Transverse colon (tissue), 4 donors: ENCODE data around the gene ALDH8A1. TPM values are rescaled to one million over a fixed set of nuclear protein-coding genes. Genes with fewer than 3 reads are reported as not detected.

Experiments used
- DNase-seq: peaks from one replicate; pipeline ENCODE4 v3.0.0-alpha.2; 2019
- H3K27ac ChIP-seq, 4 donors: fragments of 200-600 bp; sonication (generic); 2 replicates each; pipeline ENCODE4 v1.5.1; 2016 to 2018; ENCODE audit warnings: inconsistent platforms in 4 of 4
- H3K27me3 ChIP-seq: fragments of 200-600 bp; sonication (generic); 2 replicates; pipeline ENCODE4 v1.5.1; 2017; ENCODE audit warnings: inconsistent platforms
- H3K36me3 ChIP-seq, 4 donors: fragments of 200-600 bp; sonication (generic); 2 replicates each; pipeline ENCODE4 v1.5.1; 2017 to 2019; ENCODE audit warnings: inconsistent platforms in 4 of 4
- H3K4me1 ChIP-seq, 4 donors: fragments of 200-600 bp; sonication (generic); 2 replicates each; pipeline ENCODE4 v1.5.1; 2017 to 2020; ENCODE audit warnings: inconsistent platforms in 4 of 4
- H3K4me3 ChIP-seq, 4 donors: fragments of 200-600 bp; sonication (generic); 1 replicate in 1 of 4; 2 replicates in 3 of 4; pipeline versions ENCODE4 v1.5.1 to v1.6.1; 2017 to 2019; ENCODE audit warnings: inconsistent platforms in 4 of 4
- H3K9me3 ChIP-seq, 2 donors: fragments of 200-600 bp; sonication (generic); 2 replicates each; pipeline ENCODE4 v1.5.1; 2017 to 2019; ENCODE audit warnings: inconsistent platforms in 2 of 2
- EP300 ChIP-seq: sonication (generic); formaldehyde crosslinking; IDR thresholded peaks from one replicate; pipeline ENCODE4 v1.6.1; 2017; ENCODE audit warnings: antibody characterized with exemption, low read depth
- POLR2A ChIP-seq: fragments of 450-650 bp; IDR thresholded peaks from one replicate; pipeline ENCODE4 v1.6.1; 2016; ENCODE audit warnings: antibody characterized with exemption, mild to moderate bottlenecking, moderate library complexity
- POLR2AphosphoS5 ChIP-seq, 3 donors: sonication (generic); formaldehyde crosslinking; IDR thresholded peaks; one replicate each; pipeline ENCODE4 v1.6.1; 2016; ENCODE audit warnings: antibody characterized with exemption in 3 of 3
- WGBS, 2 donors: methylation state at CpG; one replicate each; pipeline ENCODE4 v1.1.5; 2018; ENCODE audit warnings: low coverage in 1 of 2; 5-methylcytosine and 5-hydroxymethylcytosine counted together
- in situ Hi-C, 4 donors: fragments of 200-750 bp; cut with MboI; loops; one replicate each; pipeline versions ENCODE4 v1.15.0 to v1.15.1; 2017; ENCODE audit warnings: low sequenced_read_pairs in 3 of 4, low pct_ligation_motif_present in 1 of 4, low pct_unique_long_range_greater_than_20kb in 1 of 4
- intact Hi-C: fragments of 100-400 bp; cut with DNase I; formaldehyde crosslinking; loops from one replicate; pipeline ENCODE4 v1.15.1; 2023; ENCODE audit warnings: low total_unique reads
- total RNA-seq, 4 donors: library from RNA; depleted of rRNA; stranded (reverse); fragments of >200 nt; gene quantifications; one replicate each; pipeline ENCODE4 v1.1.0, GENCODE V29; 2016
- TF ChIP-seq, protein P1 (sequence below), 5 experiments: fragments of 200-600 bp in 3 of 5; fragments of 450-650 bp in 2 of 5; sonication (generic) in 3 of 5; IDR thresholded peaks; 1 replicate in 2 of 5; 2 replicates in 3 of 5; pipeline ENCODE4 v1.5.1; 2016 to 2017; ENCODE audit warnings: antibody characterized with exemption in 5 of 5, inconsistent platforms in 3 of 5, mild to moderate bottlenecking in 2 of 5, moderate library complexity in 1 of 5

Gene ALDH8A1
- total RNA-seq, 4 donors from 2014 or later = 1.1 to 2.9 (median 2.5) TPM; not detected in 1

- Histone ChIP-seq H3K36me3 (no peaks in the 10 kb centered on the region), H3K27ac (no peak overlapping the region), H3K27me3 (no peaks in the 10 kb centered on the region), H3K9me3 (no peaks in the 10 kb centered on the region), H3K4me3 (no peak overlapping the region), H3K4me1 (no peaks in the 10 kb centered on the region)
- TF ChIP-seq EP300 = no peak
- TF ChIP-seq POLR2A = no peak
- TF ChIP-seq, protein P1, sequence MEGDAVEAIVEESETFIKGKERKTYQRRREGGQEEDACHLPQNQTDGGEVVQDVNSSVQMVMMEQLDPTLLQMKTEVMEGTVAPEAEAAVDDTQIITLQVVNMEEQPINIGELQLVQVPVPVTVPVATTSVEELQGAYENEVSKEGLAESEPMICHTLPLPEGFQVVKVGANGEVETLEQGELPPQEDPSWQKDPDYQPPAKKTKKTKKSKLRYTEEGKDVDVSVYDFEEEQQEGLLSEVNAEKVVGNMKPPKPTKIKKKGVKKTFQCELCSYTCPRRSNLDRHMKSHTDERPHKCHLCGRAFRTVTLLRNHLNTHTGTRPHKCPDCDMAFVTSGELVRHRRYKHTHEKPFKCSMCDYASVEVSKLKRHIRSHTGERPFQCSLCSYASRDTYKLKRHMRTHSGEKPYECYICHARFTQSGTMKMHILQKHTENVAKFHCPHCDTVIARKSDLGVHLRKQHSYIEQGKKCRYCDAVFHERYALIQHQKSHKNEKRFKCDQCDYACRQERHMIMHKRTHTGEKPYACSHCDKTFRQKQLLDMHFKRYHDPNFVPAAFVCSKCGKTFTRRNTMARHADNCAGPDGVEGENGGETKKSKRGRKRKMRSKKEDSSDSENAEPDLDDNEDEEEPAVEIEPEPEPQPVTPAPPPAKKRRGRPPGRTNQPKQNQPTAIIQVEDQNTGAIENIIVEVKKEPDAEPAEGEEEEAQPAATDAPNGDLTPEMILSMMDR (IDR thresholded peaks at IDR 0.05) = no peak
- TF ChIP-seq POLR2AphosphoS5 (IDR thresholded peaks at IDR 0.05) = no peak
- WGBS, 2 donors = 43 to 77% methylated on average over 2 to 3 of the region's 3 CpGs
- intact Hi-C loops (no loop called here), in situ Hi-C loops (loop anchor here in 2 of 4 donors (10.0 to 25.0 kb wide), 2 partner anchors 244 to 726 kb away; no protein-coding TSS in a partner anchor)
- DNase-seq = no peak
Observed at GRCh38 chr6:134888316-134888715, 61.6 kb downstream of the ALDH8A1 start.

DNA sequence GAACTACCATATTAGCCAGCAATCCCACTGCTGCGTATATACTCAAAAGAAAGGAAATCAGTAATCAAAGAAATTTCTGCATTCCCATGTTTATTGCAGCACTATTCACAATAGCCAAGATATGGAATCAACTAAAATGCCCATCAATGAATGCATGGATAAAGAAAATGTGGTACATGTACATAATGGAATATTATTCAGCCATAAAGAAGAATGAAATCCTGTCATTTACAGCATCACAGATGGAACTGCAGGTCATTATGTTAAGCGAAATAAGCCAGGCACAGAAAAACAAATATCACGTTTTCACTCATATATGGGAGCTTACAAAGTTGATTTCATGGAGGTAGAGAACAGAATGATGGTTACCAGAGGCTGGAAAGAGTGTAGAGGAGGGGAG, 65.1 kb downstream of the ALDH8A1 start:
- 94 to 97% methylated on average over 3 of the region's 3 CpGs for WGBS, 2 donors
- TF ChIP-seq, protein P1 (IDR thresholded peaks at IDR 0.05) = no peak
- TF ChIP-seq EP300 (no peak), POLR2AphosphoS5 (IDR thresholded peaks at IDR 0.05) (no peak), POLR2A (no peak)
- no peak for DNase-seq
- Histone ChIP-seq H3K27ac (no peak overlapping the region), H3K36me3 (no peaks in the 10 kb centered on the region), H3K27me3 (no peaks in the 10 kb centered on the region), H3K4me3 (no peak overlapping the region), H3K4me1 (peaks cover 0 to 7% (median 0%) of the 10 kb centered on the region in 4 donors), H3K9me3 (no peaks in the 10 kb centered on the region)
- intact Hi-C loops = loop anchor here (5.0 kb wide), 1 partner anchor 712 kb away; no protein-coding TSS in a partner anchor
- in situ Hi-C loops = loop anchor here in 3 of 4 donors (5.0 to 25.0 kb wide), 4 partner anchors 240 to 727 kb away; no protein-coding TSS in a partner anchor

- no peak overlapping the region for H3K27ac ChIP-seq
- no peaks in the 10 kb centered on the region for H3K27me3 ChIP-seq
- H3K9me3 ChIP-seq = no peaks in the 10 kb centered on the region
- no peak overlapping the region for H3K4me3 ChIP-seq
- no peak for DNase-seq
- no peaks in the 10 kb centered on the region for H3K36me3 ChIP-seq
- TF ChIP-seq EP300 = no peak
- no peak for TF ChIP-seq POLR2AphosphoS5 (IDR thresholded peaks at IDR 0.05)
- TF ChIP-seq, protein P1 (IDR thresholded peaks at IDR 0.05) = no peak
- no peak for TF ChIP-seq POLR2A
- H3K4me1 ChIP-seq = peaks cover 0 to 7% (median 0%) of the 10 kb centered on the region in 4 donors
- intact Hi-C loops = loop anchor here (5.0 kb wide), 1 partner anchor 711 kb away; no protein-coding TSS in a partner anchor
- in situ Hi-C loops = loop anchor here in 3 of 4 donors (5.0 to 25.0 kb wide), 4 partner anchors 239 to 726 kb away; no protein-coding TSS in a partner anchor
- WGBS, 2 donors = 29% methylated on average over 1 of the region's 1 CpG
Observed at GRCh38 chr6:134883314-134883713, 66.6 kb downstream of the ALDH8A1 start.

DNA sequence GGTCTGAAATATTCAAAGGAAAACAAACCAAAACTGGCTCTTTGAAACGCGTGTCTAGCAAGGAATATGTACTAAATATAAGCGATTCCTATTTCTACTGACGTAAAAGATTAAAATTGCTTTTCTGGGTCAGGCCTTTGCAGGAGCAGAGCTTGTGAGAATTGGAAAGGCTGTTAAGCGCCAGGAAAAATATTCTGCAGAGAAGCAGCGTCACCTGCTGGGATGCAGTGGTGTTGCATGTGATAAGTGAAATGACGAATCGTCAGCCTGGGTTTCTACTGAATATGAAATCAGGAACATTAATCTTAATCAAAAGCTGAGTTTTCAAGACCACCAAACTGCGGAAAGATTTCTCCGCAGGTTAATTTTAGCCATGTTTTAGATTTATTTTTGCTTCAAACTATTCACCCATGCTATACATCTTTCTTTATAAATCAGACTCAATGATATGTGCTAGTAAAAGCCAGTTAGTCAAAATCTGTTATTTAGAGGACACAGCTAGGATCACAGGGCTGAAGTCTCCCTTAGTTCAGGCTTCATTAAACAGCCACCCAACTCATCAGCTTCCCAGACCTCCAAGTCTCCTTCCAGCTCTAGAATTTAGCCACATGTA, 67.4 kb downstream of the ALDH8A1 start:
- H3K4me3 ChIP-seq = no peak overlapping the region
- intact Hi-C loops (loop anchor here (5.0 kb wide), 1 partner anchor 710 kb away; no protein-coding TSS in a partner anchor), in situ Hi-C loops (loop anchor here in 3 of 4 donors (5.0 to 25.0 kb wide), 4 partner anchors 238 to 725 kb away; no protein-coding TSS in a partner anchor)
- peak; percentile 78 for DNase-seq
- 10 to 16% methylated on average over 9 to 10 of the region's 10 CpGs for WGBS, 2 donors
- H3K36me3 ChIP-seq = no peaks in the 10 kb centered on the region
- H3K27me3 ChIP-seq = no peaks in the 10 kb centered on the region
- peaks cover 0 to 7% (median 0%) of the 10 kb centered on the region in 4 donors for H3K4me1 ChIP-seq
- H3K9me3 ChIP-seq = no peaks in the 10 kb centered on the region
- no peak overlapping the region for H3K27ac ChIP-seq
- TF ChIP-seq, protein P1 (IDR thresholded peaks at IDR 0.05) = peak; percentile 90 to 97 (median 96)
- TF ChIP-seq POLR2AphosphoS5 (IDR thresholded peaks at IDR 0.05) = no peak
